T-cell (primary cell): ENCODE data around the gene SYT13. TPM values are rescaled to one million over a fixed set of nuclear protein-coding genes. Genes with fewer than 3 reads are reported as not detected.

ENCODE experiments used
- ATAC-seq, 4 experiments: fragments of 200-7000 bp in 3 of 4; fragments of 150-1000 bp in 1 of 4; cut with Tn5 transposase; replicated peaks in 1 of 4; 1 replicate in 3 of 4; 2 replicates in 1 of 4; pipeline ENCODE4 v1.10.0; 2021; ENCODE audit warnings: moderate library complexity in 3 of 4, mild to moderate bottlenecking in 2 of 4, moderate number of reproducible peaks in 1 of 4
- CTCF ChIA-PET, 2 donors: fragments of 300-600 bp; sonication (Branson Sonifier 250); formaldehyde crosslinking; loops; one replicate each; lab custom pipeline; 2022; ENCODE audit warnings: antibody characterized with exemption in 2 of 2; lab: Charles Lee
- POLR2A ChIA-PET, 2 donors: fragments of 300-600 bp; sonication (Branson Sonifier 250); formaldehyde crosslinking; loops; one replicate each; lab custom pipeline; 2022; ENCODE audit warnings: antibody characterized with exemption in 2 of 2; lab: Charles Lee
- DNase-seq, 35 experiments: peaks; one replicate each; pipeline versions ENCODE4 v3.0.0 to v3.0.0-alpha.2; 2013 to 2023
- H3K27ac ChIP-seq: one replicate; pipeline ENCODE4 v1.5.1; 2013; ENCODE audit warnings: low read length
- H3K27me3 ChIP-seq, 2 experiments: replicated peaks in 1 of 2; 1 replicate in 1 of 2; 2 replicates in 1 of 2; pipeline versions ENCODE4 v1.6.1 to v1.7.0; 2013; ENCODE audit warnings: low read length in 1 of 2, mixed read lengths in 1 of 2; ENCODE audit not compliant: control insufficient read depth in 2 of 2, insufficient read depth in 2 of 2; ENCODE audit errors: extremely low read depth in 1 of 2
- H3K36me3 ChIP-seq, 2 donors: 1 replicate in 1 of 2; 2 replicates in 1 of 2; pipeline versions ENCODE4 v1.6.1 to v1.7.0; 2013; ENCODE audit warnings: low read length in 1 of 2; ENCODE audit not compliant: control insufficient read depth in 2 of 2, insufficient read depth in 1 of 2; ENCODE audit errors: extremely low read depth in 1 of 2
- H3K4me1 ChIP-seq, 2 experiments: 1 replicate in 1 of 2; 2 replicates in 1 of 2; pipeline versions ENCODE4 v1.6.1 to v1.7.0; 2013; ENCODE audit warnings: low read length in 2 of 2, mixed read lengths in 1 of 2; ENCODE audit not compliant: insufficient read depth in 2 of 2, control insufficient read depth in 1 of 2; ENCODE audit errors: extremely low read depth in 1 of 2
- H3K4me3 ChIP-seq, 2 donors: 1 replicate in 1 of 2; 2 replicates in 1 of 2; pipeline versions ENCODE4 v1.5.1 to v1.7.0; 2013; ENCODE audit warnings: mild to moderate bottlenecking in 2 of 2, low read length in 1 of 2, moderate library complexity in 1 of 2; ENCODE audit not compliant: control insufficient read depth in 1 of 2; ENCODE audit errors: extremely low read depth in 1 of 2
- H3K9me3 ChIP-seq: 2 replicates; pipeline ENCODE4 v1.7.0; 2013
- H3K27ac Mint-ChIP-seq, 2 donors: one replicate each; pipeline ENCODE4 v1.8.0; 2020 to 2021; ENCODE audit warnings: mild to moderate bottlenecking in 2 of 2, mixed read lengths in 2 of 2
- H3K27me3 Mint-ChIP-seq, 2 donors: one replicate each; pipeline ENCODE4 v1.8.0; 2021 to 2022; ENCODE audit warnings: mixed read lengths in 2 of 2
- H3K36me3 Mint-ChIP-seq: one replicate; pipeline ENCODE4 v1.8.0; 2021; ENCODE audit warnings: mixed read lengths
- H3K4me1 Mint-ChIP-seq, 3 donors: one replicate each; pipeline ENCODE4 v1.8.0; 2020 to 2022; ENCODE audit warnings: mixed read lengths in 3 of 3, mild to moderate bottlenecking in 1 of 3
- H3K4me3 Mint-ChIP-seq, 3 donors: one replicate each; pipeline ENCODE4 v1.8.0; 2020 to 2022; ENCODE audit warnings: mild to moderate bottlenecking in 3 of 3, mixed read lengths in 3 of 3, moderate library complexity in 3 of 3
- H3K9me3 Mint-ChIP-seq, 3 donors: one replicate each; pipeline ENCODE4 v1.8.0; 2020 to 2022; ENCODE audit warnings: mixed read lengths in 3 of 3
- WGBS: methylation state at CpG from one replicate; pipeline ENCODE4 v1.1.5; 2013; ENCODE audit warnings: missing lambda C conversion rate; ENCODE audit not compliant: insufficient coverage; 5-methylcytosine and 5-hydroxymethylcytosine counted together
- total RNA-seq, 35 experiments: library from RNA in 6 of 35; stranded (reverse) in 6 of 35; fragments of 120-200 nt in 1 of 35; gene quantifications; one replicate each; pipeline versions ENCODE4 v1.2.1 to v1.2.4 and lab custom pipeline; 2013 to 2026

The SYT13 gene
- total RNA-seq, 5 donors from 2014 or later (not counting 1 experiment from before 2014, with no cell fraction given): 0.03 to 0.20 (median 0.18) TPM; not detected in 2

DNA sequence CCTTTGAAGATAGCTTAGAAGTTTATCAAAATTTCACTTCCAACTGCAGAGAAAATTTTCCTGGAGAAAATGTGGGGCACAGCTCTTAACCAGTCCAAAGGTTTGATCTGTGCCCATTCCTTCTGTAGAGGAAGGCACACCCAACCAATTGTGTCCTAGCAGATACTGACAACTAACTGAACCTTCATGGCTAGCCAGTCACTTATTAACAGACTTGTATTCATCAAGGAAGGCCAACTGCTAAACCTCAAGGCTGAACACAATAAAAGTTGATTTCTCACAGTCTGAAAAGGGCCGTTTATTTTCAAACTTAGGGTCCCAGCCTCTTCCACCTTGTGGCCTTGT lies 19.5 kb downstream of the SYT13 start:
- Mint-ChIP-seq H3K4me3 (no peak overlapping the region), H3K36me3 (no peaks in the 10 kb centered on the region), H3K4me1 (no peaks in the 10 kb centered on the region), H3K27me3 (peaks cover 48 to 64% of the 10 kb centered on the region in 2 donors), H3K27ac (no peak overlapping the region), H3K9me3 (no peaks in the 10 kb centered on the region)
- Histone ChIP-seq H3K36me3 (no peaks in the 10 kb centered on the region), H3K4me3 (no peak overlapping the region), H3K27me3 (peaks cover 0 to 36% of the 10 kb centered on the region in 2 experiments), H3K4me1 (no peaks in the 10 kb centered on the region), H3K27ac (no peak overlapping the region), H3K9me3 (no peaks in the 10 kb centered on the region)
- ChIA-PET POLR2A (no interaction called here), CTCF (no interaction called here)
- ATAC-seq (no peak), DNase-seq (no peak)
- WGBS: 100% methylated on average over 1 of the region's 1 CpG

DNA sequence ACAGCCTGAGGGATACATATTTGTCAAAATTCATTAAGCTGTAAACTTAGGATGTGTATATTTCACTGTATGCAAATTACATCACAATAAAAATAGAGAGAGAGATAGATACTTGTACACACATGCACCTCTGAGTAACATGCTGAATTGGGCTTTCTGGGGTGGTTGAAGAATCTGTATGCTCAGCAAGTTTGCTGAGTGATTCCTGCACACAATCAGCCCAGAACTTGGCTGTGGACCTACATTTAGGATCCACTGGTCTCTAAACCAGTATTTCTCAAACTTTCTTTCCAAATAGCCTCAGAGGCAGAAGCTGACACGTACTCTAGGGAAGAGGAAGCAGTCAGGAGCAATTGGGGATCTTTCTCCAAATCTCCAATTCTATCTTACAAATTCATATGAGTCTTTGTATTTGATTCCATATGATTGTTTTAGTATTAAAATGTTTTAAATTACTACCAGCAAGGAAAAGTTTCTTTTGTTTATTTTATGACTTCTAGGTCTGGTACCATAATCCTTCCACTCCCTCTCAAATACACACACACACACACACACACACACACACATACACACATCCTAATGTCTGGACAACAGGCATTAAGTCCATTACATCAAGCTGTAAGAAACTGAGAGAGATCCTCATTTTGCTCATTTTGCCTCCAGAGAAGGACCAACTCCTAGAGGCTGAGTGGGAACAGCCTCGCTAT lies 20.0 kb downstream of the SYT13 start:
- Histone ChIP-seq H3K9me3 (no peaks in the 10 kb centered on the region), H3K36me3 (no peaks in the 10 kb centered on the region), H3K27me3 (peaks cover 0 to 39% of the 10 kb centered on the region in 2 experiments), H3K4me3 (no peak overlapping the region), H3K27ac (no peak overlapping the region), H3K4me1 (no peaks in the 10 kb centered on the region)
- Mint-ChIP-seq H3K36me3 (no peaks in the 10 kb centered on the region), H3K27me3 (peaks cover 44 to 62% of the 10 kb centered on the region in 2 donors), H3K27ac (no peak overlapping the region), H3K4me3 (no peak overlapping the region), H3K9me3 (no peaks in the 10 kb centered on the region), H3K4me1 (no peaks in the 10 kb centered on the region)
- ChIA-PET POLR2A (interaction anchor here in 1 of 2 donors (0.6 kb wide), 2 partner anchors 298 to 1649 kb away, joined by 3 read pairs; no protein-coding TSS in a partner anchor), CTCF (no interaction called here)
- ATAC-seq: no peak
- no peak for DNase-seq
- no CpG with 5 or more reads among the region's 2 CpGs for WGBS

GRCh38 chr11:45264839-45265515 lies 21.2 kb downstream of the SYT13 start:
- Histone ChIP-seq H3K9me3 (no peaks in the 10 kb centered on the region), H3K27ac (no peak overlapping the region), H3K4me1 (no peaks in the 10 kb centered on the region), H3K36me3 (no peaks in the 10 kb centered on the region), H3K27me3 (peaks cover 0 to 39% of the 10 kb centered on the region in 2 experiments), H3K4me3 (no peak overlapping the region)
- 79% methylated on average over 7 of the region's 11 CpGs for WGBS
- no peak overlapping the region for H3K27ac Mint-ChIP-seq
- ATAC-seq (no peak), DNase-seq (no peak)
- ChIA-PET CTCF (no interaction called here), POLR2A (no interaction called here)
- no peaks in the 10 kb centered on the region for H3K4me1 Mint-ChIP-seq
- H3K27me3 Mint-ChIP-seq: peaks cover 44 to 63% of the 10 kb centered on the region in 2 donors
- no peak overlapping the region for H3K4me3 Mint-ChIP-seq
- no peaks in the 10 kb centered on the region for H3K36me3 Mint-ChIP-seq
- H3K9me3 Mint-ChIP-seq: no peaks in the 10 kb centered on the region

GRCh38 chr11:45263773-45264172 lies 22.4 kb downstream of the SYT13 start:
- DNase-seq: no peak
- POLR2A ChIA-PET: no interaction called here
- ATAC-seq: no peak
- peaks cover 41 to 57% of the 10 kb centered on the region in 2 donors for H3K27me3 Mint-ChIP-seq
- no peak overlapping the region for H3K4me3 Mint-ChIP-seq
- Histone ChIP-seq H3K9me3 (no peaks in the 10 kb centered on the region), H3K27ac (no peak overlapping the region), H3K36me3 (no peaks in the 10 kb centered on the region), H3K4me1 (no peaks in the 10 kb centered on the region), H3K4me3 (no peak overlapping the region), H3K27me3 (peaks cover 0 to 38% of the 10 kb centered on the region in 2 experiments)
- H3K27ac Mint-ChIP-seq: no peak overlapping the region
- no peaks in the 10 kb centered on the region for H3K4me1 Mint-ChIP-seq
- no peaks in the 10 kb centered on the region for H3K36me3 Mint-ChIP-seq
- CTCF ChIA-PET: interaction anchor here (0.5 to 1.3 kb wide), 2 partner anchors 11 to 28 kb away, joined by 3 read pairs; no protein-coding TSS in a partner anchor
- 100% methylated on average over 3 of the region's 3 CpGs for WGBS
- no peaks in the 10 kb centered on the region for H3K9me3 Mint-ChIP-seq

DNA sequence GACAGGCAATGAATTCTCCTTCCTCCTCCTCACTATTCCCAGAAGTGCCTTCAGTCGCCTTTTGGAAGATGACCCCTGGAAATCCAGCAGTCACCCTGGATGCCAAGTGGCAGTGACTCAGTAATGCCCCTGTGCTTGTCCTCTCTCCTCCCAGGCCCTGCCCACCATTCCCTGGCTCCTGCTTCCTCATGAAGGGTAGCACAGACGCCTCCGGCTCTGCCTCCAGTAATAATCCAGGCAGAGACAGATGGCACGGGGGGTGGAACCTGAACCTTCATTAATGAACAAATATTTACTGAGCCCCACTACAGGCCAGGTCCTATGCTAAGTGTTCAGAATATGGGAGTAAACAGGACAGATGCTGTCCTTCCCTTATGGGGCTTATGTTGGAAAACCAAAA lies 23.2 kb downstream of the SYT13 start:
- Histone ChIP-seq H3K4me3 (no peak overlapping the region), H3K4me1 (no peaks in the 10 kb centered on the region), H3K27ac (no peak overlapping the region), H3K27me3 (peaks cover 0 to 37% of the 10 kb centered on the region in 2 experiments), H3K36me3 (no peaks in the 10 kb centered on the region), H3K9me3 (no peaks in the 10 kb centered on the region)
- no peaks in the 10 kb centered on the region for H3K9me3 Mint-ChIP-seq
- WGBS: 50% methylated on average over 1 of the region's 4 CpGs
- ATAC-seq (no peak), DNase-seq (no peak)
- H3K4me1 Mint-ChIP-seq: no peaks in the 10 kb centered on the region
- ChIA-PET CTCF (interaction anchor here in 1 of 2 donors (1.3 kb wide), 1 partner anchor 11 kb away, joined by 3 read pairs; no protein-coding TSS in a partner anchor), POLR2A (no interaction called here)
- H3K27me3 Mint-ChIP-seq: peaks cover 39 to 54% of the 10 kb centered on the region in 2 donors
- no peaks in the 10 kb centered on the region for H3K36me3 Mint-ChIP-seq
- no peak overlapping the region for H3K27ac Mint-ChIP-seq
- H3K4me3 Mint-ChIP-seq: no peak overlapping the region

DNA sequence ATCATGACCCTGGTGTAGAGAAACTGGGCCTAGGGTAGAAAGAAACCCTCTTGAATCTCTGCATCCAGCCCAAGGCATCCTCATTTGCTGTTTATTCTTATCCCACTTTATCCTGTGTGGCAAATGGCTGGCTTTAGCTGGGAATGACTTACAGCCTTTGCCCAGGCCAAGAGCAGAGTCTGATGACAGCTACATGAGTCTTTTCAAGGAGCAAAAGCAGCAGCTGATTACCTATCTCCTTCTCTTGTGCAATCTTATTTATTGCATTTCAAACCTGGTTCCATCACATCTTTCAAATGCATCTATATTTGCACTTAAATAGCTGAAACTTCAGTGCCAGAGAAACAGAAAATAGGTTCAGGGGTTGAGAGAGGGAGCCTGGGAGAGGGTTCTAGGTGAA lies 26.1 kb downstream of the SYT13 start:
- CTCF ChIA-PET: no interaction called here
- no peak overlapping the region for H3K27ac ChIP-seq
- Mint-ChIP-seq H3K27ac (no peak overlapping the region), H3K9me3 (no peaks in the 10 kb centered on the region), H3K36me3 (no peaks in the 10 kb centered on the region), H3K4me3 (no peak overlapping the region), H3K4me1 (no peaks in the 10 kb centered on the region), H3K27me3 (peaks cover 37 to 49% of the 10 kb centered on the region in 2 donors)
- H3K4me1 ChIP-seq: no peaks in the 10 kb centered on the region
- POLR2A ChIA-PET: no interaction called here
- ATAC-seq (no peak), DNase-seq (no peak)
- H3K36me3 ChIP-seq: no peaks in the 10 kb centered on the region
- H3K9me3 ChIP-seq: no peaks in the 10 kb centered on the region
- peaks cover 0 to 44% of the 10 kb centered on the region in 2 experiments for H3K27me3 ChIP-seq
- no peak overlapping the region for H3K4me3 ChIP-seq
